HG02885 (cell line): Measurements from ENCODE around the gene MTSS2.

Experiments used
- ATAC-seq: cut with Tn5 transposase; IDR thresholded peaks from one replicate; pipeline ENCODE4 v1.9.1; 2021; ENCODE audit warnings: mild to moderate bottlenecking; ENCODE audit not compliant: unreplicated experiment, poor library complexity

The MTSS2 gene

DNA sequence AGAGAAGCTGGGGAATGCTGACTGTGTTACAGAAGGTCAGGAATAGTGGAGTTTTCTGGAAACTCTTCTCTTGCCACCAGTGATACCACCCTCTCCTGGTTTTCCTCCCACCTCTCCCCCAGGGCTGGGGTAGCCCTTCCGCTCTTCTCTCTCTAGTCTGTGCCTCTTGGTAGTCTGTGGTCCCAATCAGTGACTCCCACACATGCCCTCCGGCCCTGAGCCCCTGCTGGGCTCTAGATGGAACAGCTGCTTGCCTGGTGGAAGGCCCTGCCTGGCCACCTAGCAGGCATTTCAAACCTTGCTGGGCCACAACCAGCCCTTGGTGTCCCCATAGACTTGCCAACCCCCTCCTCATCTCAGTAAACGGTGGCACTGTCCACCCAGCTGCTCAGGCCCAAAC lies 15.2 kb upstream of the MTSS2 start:
- no peak for ATAC-seq

DNA sequence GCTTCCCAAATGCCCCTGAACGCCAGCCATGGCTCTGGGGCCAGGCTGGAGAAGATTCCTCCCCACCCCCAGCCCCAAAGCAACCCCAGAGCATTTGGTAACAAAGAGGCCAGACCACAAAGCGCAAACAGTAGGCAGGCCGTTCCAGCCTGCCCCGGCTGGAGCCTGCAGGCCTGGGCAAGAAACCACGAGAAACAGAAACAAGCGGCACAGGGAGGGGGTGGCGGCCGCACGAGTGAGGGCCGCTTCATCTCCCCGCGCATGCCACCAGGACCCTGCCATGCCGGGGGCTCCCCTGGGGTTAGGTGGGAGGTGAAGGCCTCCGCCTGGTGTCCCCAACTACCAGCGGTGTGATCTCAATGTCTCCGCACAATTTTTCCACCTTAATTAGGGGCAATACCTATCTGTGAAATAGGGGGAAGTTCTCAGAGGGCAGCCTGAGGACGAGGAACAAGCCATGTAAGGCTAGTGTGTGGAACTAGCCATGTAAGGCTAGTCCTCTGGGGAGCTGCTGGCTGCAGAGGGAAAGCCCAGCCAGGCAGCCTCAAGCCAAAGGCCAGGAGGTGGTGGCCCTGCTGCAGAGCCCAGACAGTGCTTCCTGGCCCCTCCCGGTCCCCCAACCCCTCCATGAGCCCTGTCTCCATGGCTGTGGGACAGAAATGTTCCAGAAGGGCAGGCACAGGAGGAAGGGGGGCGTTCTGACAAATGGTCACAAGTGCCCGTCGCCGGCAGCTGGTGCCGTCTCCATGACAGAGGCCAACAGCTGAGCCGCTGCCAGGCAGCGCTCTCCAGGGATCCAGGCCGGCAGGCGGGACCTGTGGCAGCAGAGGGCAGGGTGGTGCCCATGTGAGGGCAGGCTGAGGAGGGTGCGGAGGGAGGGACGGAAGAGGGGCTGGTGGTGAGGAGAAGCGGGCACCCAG lies 14.5 kb upstream of the MTSS2 start:
- no peak for ATAC-seq

DNA sequence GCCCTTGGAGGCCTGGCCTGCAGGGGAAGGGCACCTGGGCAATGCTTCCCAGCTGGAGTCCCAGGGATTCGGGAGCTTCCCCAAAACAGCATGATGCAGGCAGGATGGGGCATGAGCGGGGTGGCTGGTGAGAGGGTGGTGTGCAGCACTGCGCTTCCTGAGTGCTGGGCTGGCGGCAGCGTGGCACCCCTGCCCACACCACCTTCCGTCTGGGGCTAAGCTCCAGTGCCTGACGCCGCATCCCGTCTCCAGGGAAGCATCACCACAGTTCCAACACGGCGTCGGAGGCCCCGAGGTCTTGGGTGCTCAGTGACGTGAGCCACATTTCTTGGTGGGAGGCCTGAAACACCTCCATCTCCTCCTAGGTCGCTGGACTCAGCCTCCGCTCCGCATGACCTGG lies 13.8 kb upstream of the MTSS2 start:
- ATAC-seq = no peak

DNA sequence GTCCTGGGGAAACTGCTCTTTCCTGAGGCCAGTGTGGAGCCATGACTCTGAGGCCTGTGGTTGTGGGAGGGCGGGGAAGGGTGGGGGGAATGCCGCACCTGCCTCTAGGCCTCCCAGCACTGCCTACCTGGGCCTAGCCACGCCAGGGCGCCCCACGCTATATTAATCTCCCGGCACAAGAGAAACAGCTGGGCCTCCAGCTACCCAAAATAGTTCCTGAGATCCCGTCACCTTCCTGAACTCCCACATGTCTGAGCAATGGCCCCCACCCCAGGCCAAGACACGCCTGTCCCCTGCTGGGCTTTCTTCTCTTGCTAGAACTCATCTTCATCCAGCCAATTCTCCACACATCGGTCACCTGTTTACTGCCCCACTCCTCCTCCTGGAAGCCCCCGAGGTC lies 13.0 kb upstream of the MTSS2 start:
- no peak for ATAC-seq

DNA sequence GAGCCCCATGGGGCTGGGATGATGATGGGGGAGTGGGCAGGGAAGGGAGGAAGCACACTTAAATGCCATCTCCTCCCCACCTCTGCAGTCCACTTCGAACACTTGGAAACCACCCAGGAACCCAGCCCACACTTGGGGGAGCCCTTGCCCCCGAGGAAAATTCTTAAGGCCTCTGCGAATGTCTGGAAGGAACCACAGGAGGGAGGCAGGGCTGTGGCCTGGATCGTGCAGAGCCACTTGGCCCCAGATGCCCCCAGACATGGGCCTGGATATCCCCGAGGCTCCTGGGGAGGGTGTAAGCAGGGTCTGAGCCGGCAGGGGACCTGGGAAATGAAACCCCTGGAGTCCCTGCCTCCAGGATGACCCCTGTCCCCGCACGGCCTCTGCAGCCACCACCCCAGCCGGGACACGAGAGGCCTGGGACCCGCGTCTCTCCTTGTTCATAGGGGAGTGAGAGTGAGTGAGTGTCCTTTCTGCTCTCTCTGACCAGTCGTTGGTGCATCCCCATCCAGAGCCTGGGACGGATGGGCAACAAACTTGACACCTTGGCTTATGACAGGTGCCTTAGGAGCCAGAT lies 11.8 kb upstream of the MTSS2 start:
- no peak for ATAC-seq

DNA sequence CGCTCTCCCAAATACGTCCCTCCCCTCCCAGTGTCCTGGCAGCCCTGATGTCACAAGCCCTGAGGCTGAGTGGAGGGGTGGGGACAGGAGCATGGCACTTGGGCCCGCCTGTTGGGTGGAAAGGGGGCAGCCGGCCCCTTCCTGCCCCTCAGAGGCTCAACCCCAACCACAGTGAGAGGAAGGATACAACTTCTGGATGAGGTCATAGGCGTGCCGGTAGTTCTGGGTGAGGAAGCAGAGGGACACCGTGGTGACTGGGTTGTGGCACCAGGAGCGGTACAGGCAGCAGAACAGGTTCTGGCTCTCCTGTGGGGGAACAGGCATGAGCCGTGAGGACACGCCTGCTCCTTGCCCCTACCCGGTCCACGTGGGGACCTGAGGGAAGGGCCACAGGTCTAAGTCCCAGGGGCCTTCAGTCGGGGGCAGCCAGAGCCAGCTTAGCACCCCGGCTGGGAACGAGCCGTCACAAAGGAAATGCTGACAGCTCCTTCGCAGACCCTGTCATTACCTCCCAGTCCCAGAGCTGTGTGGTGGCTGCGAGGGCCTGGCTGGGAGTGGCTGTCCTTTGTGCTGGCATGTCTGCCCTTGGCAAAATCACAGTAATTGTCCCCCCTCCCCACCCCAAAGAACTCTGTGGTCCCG lies 11.2 kb upstream of the MTSS2 start:
- no peak for ATAC-seq

DNA sequence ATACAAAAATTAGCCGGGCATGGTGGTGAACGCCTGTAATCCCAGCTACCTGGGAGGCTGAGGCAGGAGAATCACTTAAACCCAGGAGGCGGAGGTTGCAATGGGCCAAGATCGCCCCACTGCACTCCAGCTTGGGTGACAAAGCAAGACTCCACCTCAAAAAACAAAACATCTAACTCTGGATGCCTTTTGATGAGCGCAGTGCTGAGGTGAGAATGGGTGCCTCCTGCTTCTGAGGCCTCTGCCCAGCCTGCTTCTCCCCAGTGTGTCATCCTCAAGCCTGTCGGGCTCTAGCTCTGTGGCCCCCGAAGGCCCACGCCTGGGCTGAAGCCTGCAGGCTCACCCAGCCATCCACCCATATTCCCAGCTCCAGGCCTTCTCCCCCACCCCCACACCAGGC lies 10.5 kb upstream of the MTSS2 start:
- ATAC-seq = no peak

DNA sequence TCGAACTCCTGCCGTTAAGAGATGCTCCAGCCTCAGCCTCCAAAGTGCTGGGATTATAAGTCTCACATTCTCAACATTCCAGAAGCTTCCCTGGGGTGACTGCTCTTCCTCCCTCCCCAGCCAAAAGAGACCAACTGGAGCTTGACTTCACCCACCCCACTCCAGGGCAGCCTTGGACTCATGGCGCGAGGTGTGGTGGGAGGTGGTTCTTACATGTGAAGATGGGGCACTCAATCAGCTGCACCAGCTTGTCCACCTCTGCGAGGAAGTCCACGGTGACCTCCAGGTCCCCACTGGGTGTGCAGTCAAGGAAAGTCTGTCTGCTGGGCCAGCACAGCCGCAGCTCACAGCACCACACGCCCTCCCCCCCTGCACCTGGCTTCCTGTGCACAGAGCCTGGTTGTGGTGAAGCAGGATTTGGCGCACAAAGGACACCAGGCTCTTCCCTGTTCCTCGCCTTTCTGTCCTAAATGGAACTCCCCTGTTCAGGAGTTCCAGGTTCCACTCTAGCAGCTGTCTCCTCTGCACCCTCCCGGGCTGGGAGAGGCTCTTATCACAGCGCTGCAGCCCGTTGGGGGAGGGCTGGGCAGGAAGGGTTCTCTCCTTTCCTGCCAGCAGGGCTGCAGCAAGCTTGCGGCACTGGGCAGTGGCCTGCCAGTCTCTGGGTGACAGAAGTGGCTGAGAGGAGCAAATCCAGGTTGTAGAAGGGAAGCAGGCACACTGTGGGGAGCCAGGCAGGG lies 9.6 kb upstream of the MTSS2 start:
- no peak for ATAC-seq

DNA sequence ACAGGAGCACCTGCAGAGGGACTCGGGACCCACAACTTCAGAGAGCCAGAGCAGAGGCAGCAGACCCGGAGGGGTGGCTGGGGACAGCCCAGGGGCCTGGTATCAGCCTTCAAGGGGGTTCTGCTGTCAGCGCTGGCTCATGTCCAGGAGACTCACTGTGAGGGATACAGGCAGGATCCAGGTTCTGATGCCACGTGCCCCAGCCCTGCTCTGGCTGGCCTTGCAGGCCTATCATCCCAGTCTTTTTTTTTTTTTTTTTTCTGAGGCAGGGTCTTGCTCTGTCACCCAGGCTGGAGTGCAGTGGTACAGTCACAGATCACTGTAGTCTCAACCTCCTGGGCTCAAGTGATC lies 9.0 kb upstream of the MTSS2 start:
- ATAC-seq = no peak

DNA sequence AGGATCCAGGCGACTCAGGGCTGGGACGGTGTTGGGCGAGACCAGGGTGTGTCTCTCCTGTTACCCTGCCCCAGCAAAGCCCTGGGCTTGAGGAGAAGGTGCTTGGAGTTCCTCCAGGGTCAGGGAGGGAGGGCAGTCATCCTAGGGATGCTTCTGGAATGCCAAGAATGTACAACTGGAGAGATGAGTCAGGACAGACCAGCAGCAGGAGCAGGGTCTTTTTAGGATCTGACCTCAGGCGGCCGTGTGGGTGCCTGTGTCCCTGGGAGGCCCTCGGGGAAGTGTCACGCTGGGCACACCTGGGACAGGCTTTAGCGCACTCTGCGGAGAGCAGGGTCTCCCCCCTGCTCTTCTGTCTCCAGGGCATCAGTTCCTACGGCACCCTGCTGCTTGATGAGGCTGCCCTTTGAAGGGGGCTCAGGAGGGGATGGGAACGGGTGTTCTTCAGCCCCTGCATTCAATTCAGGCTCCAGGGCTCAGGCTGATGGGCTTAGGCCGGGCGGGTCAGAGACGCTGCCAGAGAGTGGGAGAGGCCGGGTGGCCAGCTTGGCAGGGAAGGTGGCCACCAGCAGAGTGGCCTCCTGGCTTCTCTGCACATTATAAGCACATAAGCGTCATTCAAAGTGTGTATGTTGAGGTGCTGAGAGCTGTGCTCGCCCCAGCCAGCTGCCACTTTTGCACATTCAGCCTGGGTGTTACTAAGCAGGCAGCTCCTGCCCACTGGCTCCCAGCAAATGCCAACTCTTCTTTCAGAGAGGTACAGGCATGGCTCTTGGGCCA lies 8.4 kb upstream of the MTSS2 start:
- ATAC-seq = no peak

DNA sequence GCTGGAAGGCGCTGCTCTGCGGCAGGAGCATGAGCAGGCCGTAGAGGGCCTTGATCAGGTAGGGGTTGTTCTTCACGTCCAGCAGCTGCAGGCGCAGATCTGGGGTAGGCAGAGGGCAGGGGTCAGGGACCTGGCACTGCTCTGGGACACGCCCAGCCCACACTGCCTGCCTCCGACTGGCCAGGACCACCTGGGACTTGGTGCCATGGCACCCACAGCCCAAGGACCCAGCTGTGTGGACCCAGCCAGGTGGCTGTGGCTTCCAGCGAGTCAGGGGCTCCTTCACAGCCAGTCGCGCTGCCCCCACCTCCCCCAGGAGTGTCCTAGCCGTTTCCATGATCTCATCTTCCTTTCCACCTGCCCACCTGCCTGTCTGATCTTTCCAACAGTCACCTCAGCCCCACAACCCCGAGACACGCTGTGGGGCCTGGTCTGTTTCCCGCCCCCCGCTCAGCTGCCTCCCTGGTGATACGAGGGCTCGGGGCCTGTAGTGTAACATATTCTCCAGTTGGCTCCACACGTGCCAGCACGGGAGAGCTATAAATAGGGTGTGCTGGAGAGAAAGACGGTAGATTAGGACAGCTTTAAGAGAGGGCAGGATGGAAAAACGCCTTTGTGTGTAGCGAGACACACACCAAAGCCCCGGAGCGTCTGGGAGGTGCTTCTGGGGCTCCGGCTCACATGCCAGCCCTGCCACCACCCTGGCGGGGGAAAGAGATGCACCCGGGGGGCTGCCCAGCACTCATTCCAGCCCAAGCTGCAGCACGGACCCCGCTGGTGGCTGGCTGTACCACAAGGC lies 7.2 kb upstream of the MTSS2 start:
- ATAC-seq = no peak

DNA sequence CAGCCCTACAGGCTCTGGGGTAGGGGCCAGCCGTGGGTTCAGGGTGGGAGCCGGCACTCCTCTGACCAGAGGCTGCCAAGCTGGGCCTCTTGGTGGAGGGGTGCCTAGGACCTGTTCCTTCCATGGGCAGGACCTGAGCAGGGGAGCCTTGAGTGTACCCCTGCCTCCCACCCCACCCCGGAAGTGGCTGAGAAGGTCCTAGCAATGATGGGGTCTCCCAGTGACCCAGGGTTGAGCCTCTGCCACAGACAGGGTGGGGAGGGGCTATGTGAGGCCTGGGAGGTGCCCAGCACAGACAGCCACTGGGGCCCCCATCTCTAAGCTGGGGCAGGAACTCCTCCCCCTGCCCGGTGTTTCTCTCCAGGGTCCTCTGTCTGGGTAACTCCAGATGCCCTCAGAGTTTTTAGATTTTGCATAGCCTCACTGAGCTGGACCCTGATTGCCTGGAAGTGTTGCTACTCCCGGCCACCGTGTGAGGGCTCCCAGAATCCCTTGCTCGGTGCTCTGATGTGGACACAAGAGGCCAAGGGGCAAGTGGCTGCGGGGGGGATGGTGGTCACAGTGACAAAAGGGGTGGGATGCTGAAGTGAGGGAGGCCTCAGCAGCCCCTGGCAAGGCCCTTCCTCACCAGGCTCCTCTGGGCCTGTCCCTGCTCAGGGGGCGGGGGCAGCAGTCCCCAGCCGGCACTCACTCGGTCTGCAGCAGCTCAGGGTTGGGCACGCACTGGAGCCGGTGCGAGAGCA lies 6.4 kb upstream of the MTSS2 start:
- no peak for ATAC-seq

DNA sequence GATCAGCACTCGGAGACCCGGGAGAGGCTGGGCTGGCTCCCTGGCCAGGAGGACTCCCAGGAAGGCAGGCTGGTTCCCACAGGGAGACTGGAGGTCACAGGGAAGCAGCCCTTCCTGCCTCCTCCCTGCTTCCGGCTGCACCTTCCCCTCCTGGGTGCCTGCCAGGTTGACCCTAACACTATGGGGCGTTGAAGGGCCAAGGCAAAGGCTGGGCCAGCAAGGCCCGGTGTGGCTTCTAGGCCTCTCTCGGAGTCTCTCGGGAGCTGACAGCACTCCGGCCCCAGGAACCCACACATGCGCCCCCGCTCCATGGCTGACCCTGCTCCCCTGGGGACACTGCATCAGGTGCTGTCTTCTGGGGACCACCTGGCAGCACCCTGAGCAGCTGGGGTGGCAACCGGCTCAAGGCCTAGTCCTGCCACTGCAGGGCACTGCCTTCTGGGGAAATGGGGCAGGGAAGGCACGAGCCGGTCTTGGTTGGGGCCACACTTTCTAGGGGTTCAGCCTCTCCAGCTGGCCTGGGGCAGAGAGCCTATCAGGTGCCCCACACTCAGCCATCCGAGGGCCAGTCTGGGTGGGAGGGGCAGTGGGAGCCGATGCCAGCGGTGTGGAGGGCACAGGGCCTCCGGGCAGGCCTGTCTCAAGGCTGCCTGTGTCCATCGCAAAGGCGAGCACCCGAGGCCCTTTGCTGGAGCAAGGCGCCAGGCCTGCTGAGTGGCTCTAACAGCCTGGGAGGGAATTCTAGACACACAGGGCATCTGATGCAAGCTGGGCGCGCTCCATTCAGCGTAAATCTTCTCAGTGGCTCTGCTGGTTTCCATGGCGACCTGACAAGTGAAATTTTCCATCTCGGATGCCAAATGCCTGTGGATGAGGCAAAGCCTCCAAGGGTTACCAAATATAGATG lies 5.6 kb upstream of the MTSS2 start:
- ATAC-seq = no peak

DNA sequence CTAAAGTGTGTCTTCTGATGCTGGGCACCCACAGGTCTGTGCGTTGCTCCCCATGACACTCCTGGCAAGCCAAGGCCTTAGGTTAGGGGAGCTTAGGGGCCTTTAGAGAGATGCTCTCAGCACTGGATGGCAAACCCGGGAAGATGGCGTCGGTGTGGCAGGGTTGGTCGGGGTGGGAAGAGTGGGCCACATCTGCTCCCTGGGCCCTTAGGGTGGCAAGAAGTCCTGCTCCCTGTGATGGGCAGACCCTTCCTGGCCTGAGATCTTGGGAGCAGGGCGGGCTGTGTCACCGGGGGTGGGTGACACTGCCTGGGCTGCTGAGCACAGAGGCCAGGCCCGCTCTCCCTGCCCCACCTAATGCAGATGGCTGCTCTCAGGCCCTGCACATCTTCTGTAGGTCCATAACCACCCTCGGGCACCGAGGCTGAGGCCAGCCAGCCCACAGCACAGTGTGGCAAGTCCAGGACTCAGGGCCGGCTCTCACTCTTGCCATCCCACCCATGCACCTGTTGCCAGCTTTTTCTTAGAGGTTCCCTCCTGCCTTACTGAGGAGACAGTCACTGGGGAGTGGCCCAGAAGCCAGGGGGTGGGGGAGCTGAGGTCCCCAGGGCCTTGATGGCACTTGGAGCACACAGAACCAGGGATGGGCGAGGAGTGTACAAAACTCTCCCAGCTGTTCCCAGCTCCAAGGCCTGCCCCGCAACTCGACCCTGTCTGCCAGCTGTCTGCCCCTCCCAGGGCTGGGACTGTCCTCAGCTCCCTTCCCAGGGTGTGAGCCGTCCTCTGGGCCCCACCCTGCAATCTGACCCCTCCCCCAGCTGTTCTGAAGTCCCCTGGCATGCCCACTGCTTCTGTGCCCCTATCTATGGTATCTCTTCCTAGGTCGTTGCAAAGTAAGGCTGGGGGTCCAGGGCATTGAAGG lies 4.4 kb upstream of the MTSS2 start:
- ATAC-seq = no peak

DNA sequence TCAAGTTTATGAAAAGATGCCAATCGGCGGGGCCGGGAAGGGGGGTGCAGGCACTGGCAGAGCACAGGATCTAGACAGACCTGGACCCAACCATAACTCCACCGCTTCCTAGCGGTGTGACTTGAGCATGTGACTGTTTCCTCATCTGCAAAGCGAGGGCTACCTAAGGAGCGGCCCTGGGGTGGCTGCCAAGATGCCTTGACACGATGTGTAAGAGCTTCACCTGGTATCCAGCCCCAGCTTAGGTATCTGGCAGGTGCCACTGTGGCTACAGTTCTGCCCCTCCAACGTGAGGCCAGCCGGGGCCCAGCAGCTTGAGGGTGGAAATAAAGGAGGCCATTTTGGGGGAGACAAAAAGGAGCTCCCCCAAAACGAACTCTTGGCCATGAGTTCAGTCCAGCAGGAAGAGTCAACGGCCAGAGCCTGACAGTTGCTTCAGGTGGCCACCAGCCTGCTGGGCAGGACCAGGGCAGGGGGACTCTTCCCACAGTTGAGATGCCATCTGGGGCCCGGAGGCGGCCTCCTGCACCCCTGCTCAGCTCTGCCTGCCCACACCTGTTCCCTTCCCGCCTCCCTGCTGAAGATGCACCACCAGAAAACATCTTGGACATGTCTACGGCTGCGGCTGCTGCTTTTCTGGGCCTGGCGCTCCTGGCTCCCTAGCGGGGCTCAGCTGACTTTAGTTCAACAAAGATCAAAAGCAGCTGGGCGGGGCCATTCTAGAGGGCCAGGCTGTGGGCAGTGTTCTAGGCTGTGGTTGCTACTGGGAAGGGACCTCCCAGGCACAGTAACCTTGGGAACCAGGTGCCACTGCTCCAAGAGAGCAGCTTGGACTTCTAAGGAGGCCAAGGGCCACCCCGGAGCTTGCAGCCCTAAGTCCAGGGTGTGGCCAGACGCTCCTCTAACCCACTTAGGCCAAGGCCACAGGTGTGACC lies 3.4 kb upstream of the MTSS2 start:
- ATAC-seq = no peak
